ENCODE results near the gene CRACDL.

Gene CRACDL

GRCh38 chr2:98744595-98744994 is 191.4 kb downstream of the CRACDL start:
- DNase-seq: no peak
